B cell (primary cell): ENCODE measurements around the gene IKZF3.

Source experiments
- CTCF ChIP-seq: fragments of 200-600 bp; IDR thresholded peaks from one replicate; pipeline ENCODE4 v1.8.0; 2022; ENCODE audit warnings: antibody characterized with exemption, mild to moderate bottlenecking
- EZH2 ChIP-seq: IDR thresholded peaks from 2 replicates; pipeline ENCODE4 v1.6.1; 2012; ENCODE audit warnings: borderline replicate concordance, low read depth, mild to moderate bottlenecking, moderate library complexity, low read length; ENCODE audit not compliant: insufficient read depth, poor library complexity, severe bottlenecking

GRCh38 chr17:39801055-39801454 is 63.1 kb downstream of the IKZF3 start:
- TF ChIP-seq CTCF (no peak), EZH2 (no peak)
